ENCODE data around the gene ITPR2. TPM values are rescaled to one million over a fixed set of nuclear protein-coding genes. Genes with fewer than 3 reads are reported as not detected.
A peak's percentile ranks its signal among the peaks of the same experiment; 100 is the strongest.

ITPR2 gene
- total and polyA plus RNA-seq, 2 of the 13 experiments (the other 11 are each of a cell fraction or from before 2014, with no cell fraction given) = 31.9 to 81.9 TPM

- in situ Hi-C loops (cut with HindIII; ENCODE audit: extremely low pct_ligation_motif_present, low pct_unique_long_range_greater_than_20kb) = no loop called here
- ChIA-PET CTCF (ENCODE audit: low intra/inter-chr PET ratio, low total read pairs) (no interaction called here), POLR2A (no interaction called here)
- WGBS (ENCODE audit: low lambda C conversion rate) = 96% methylated on average over 1 of the region's 1 CpG
- Histone ChIP-seq H3K4me2 (ENCODE audit: low read depth, low read length) (no peak overlapping the region), H3K9me3 (ENCODE audit: low read length) (no peaks in the 10 kb centered on the region), H3K27me3 (ENCODE audit: control insufficient read depth in 1 of 2, insufficient read depth in 2 of 2, low read length in 2 of 2) (no peaks in the 10 kb centered on the region), H3K4me1 (ENCODE audit: insufficient read depth, low read length) (peaks cover 33% of the 10 kb centered on the region), H3K79me2 (ENCODE audit: insufficient read depth, low read length) (no peaks in the 10 kb centered on the region), H3K36me3 (replicated peaks in 1 of 2; ENCODE audit: control insufficient read depth in 1 of 2, insufficient read depth in 2 of 2, low read length in 2 of 2) (peaks cover 11 to 40% of the 10 kb centered on the region in 2 experiments), H4K20me1 (ENCODE audit: insufficient read depth, low read length) (no peaks in the 10 kb centered on the region), H3K27ac (ENCODE audit: extremely low read length, insufficient read depth, low read length) (peak overlapping the region; percentile 28), H2AFZ (ENCODE audit: low read length) (no peak overlapping the region), H3K4me3 (replicated peaks in 1 of 3; ENCODE audit: insufficient read depth in 1 of 3, low read depth in 2 of 3, low read length in 3 of 3) (no peak overlapping the region), H3K9ac (ENCODE audit: insufficient read depth, low read depth, low read length) (no peak overlapping the region)
- FAIRE-seq (no peak), DNase-seq (ENCODE audit: low spot score) (no peak), ATAC-seq (peak; percentile 42; the same call in 1 of the 3 replicates)
- TF ChIP-seq ARNTL (CRISPR knock-in tag; IDR thresholded peaks at IDR 0.05) = no peak
- no peak for TF ChIP-seq SRSF1 (optimal IDR thresholded peaks at IDR 0.05; ENCODE audit: low read depth, low read length)
- intact Hi-C loops (cut with micrococcal nuclease; ENCODE audit: unreplicated experiment) = no loop called here
- BruUV-seq (replicated peaks) = no TSS peak
These were observed 164.8 kb downstream of the ITPR2 start for GRCh38 chr12:26668230-26668629.

- Histone ChIP-seq H4K20me1 (ENCODE audit: insufficient read depth, low read length) (no peaks in the 10 kb centered on the region), H3K4me2 (ENCODE audit: low read depth, low read length) (no peak overlapping the region), H3K4me1 (ENCODE audit: insufficient read depth, low read length) (peaks cover 33% of the 10 kb centered on the region), H3K79me2 (ENCODE audit: insufficient read depth, low read length) (no peaks in the 10 kb centered on the region), H3K9ac (ENCODE audit: insufficient read depth, low read depth, low read length) (no peak overlapping the region), H3K36me3 (replicated peaks in 1 of 2; ENCODE audit: control insufficient read depth in 1 of 2, insufficient read depth in 2 of 2, low read length in 2 of 2) (peaks cover 20 to 58% of the 10 kb centered on the region in 2 experiments), H2AFZ (ENCODE audit: low read length) (no peak overlapping the region), H3K27me3 (ENCODE audit: control insufficient read depth in 1 of 2, insufficient read depth in 2 of 2, low read length in 2 of 2) (no peaks in the 10 kb centered on the region), H3K9me3 (ENCODE audit: low read length) (no peaks in the 10 kb centered on the region), H3K27ac (ENCODE audit: extremely low read length, insufficient read depth, low read length) (no peak overlapping the region), H3K4me3 (replicated peaks in 1 of 3; ENCODE audit: insufficient read depth in 1 of 3, low read depth in 2 of 3, low read length in 3 of 3) (no peak overlapping the region)
- ATAC-seq = no peak
- CTCF ChIA-PET (ENCODE audit: low intra/inter-chr PET ratio, low total read pairs) = no interaction called here
- FAIRE-seq = no peak
- in situ Hi-C loops (cut with HindIII; ENCODE audit: extremely low pct_ligation_motif_present, low pct_unique_long_range_greater_than_20kb) = no loop called here
- WGBS (ENCODE audit: low lambda C conversion rate) = 94% methylated on average over 5 of the region's 5 CpGs
- POLR2A ChIA-PET = no interaction called here
- no peak for TF ChIP-seq ARNT (IDR thresholded peaks at IDR 0.05)
- TF ChIP-seq, protein P1, sequence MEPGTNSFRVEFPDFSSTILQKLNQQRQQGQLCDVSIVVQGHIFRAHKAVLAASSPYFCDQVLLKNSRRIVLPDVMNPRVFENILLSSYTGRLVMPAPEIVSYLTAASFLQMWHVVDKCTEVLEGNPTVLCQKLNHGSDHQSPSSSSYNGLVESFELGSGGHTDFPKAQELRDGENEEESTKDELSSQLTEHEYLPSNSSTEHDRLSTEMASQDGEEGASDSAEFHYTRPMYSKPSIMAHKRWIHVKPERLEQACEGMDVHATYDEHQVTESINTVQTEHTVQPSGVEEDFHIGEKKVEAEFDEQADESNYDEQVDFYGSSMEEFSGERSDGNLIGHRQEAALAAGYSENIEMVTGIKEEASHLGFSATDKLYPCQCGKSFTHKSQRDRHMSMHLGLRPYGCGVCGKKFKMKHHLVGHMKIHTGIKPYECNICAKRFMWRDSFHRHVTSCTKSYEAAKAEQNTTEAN (CRISPR knock-in tag; conservative IDR thresholded peaks at IDR 0.05) = no peak
- no peak for TF ChIP-seq THAP11 (CRISPR knock-in tag; IDR thresholded peaks at IDR 0.05)
- TF ChIP-seq SAFB2 (CRISPR knock-in tag; IDR thresholded peaks at IDR 0.05; ENCODE audit: borderline replicate concordance, low read depth) = no peak
- no peak for TF ChIP-seq ZNF543 (CRISPR knock-in tag; IDR thresholded peaks at IDR 0.05)
- no peak for TF ChIP-seq ZNF639 (CRISPR knock-in tag; conservative IDR thresholded peaks at IDR 0.05)
- TF ChIP-seq, protein P2, sequence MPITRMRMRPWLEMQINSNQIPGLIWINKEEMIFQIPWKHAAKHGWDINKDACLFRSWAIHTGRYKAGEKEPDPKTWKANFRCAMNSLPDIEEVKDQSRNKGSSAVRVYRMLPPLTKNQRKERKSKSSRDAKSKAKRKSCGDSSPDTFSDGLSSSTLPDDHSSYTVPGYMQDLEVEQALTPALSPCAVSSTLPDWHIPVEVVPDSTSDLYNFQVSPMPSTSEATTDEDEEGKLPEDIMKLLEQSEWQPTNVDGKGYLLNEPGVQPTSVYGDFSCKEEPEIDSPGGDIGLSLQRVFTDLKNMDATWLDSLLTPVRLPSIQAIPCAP (CRISPR knock-in tag; IDR thresholded peaks at IDR 0.05; ENCODE audit: low read depth) = no peak
- no peak for TF ChIP-seq ZNF264 (CRISPR knock-in tag; IDR thresholded peaks at IDR 0.05)
- TF ChIP-seq NFE2L1 (CRISPR knock-in tag; IDR thresholded peaks at IDR 0.05; ENCODE audit: borderline replicate concordance) = no peak
- BruUV-seq (replicated peaks) = no TSS peak
- intact Hi-C loops (cut with micrococcal nuclease; ENCODE audit: unreplicated experiment) = no loop called here
- DNase-seq (ENCODE audit: low spot score) = no peak
These were observed 166.7 kb downstream of the ITPR2 start for GRCh38 chr12:26666286-26666685.
